Calu3 (cell line): ENCODE measurements around the gene MKNK1. TPM values are rescaled to one million over a fixed set of nuclear protein-coding genes. Genes with fewer than 3 reads are reported as not detected.

Experiments
- BruUV-seq: library from RNA; stranded (reverse); fragments of 400-500 nt; replicated peaks from 2 replicates; lab custom pipeline; 2021; lab: Mats Ljungman, UMichigan
- CTCF ChIA-PET: fragments of 300-600 bp; sonication (Branson Sonifier 250); formaldehyde crosslinking; loops from one replicate; lab custom pipeline; 2022; ENCODE audit warnings: antibody characterized with exemption; lab: Charles Lee
- DNase-seq: peaks from one replicate; pipeline ENCODE4 v3.0.0; 2022
- H3K27ac Mint-ChIP-seq: one replicate; pipeline ENCODE4 v1.8.0; 2022; ENCODE audit warnings: mixed read lengths; ENCODE audit not compliant: unreplicated experiment
- H3K27me3 Mint-ChIP-seq: one replicate; pipeline ENCODE4 v1.8.0; 2022; ENCODE audit warnings: mixed read lengths; ENCODE audit not compliant: unreplicated experiment
- H3K36me3 Mint-ChIP-seq: one replicate; pipeline ENCODE4 v1.8.0; 2022; ENCODE audit warnings: mild to moderate bottlenecking, moderate library complexity, mixed read lengths; ENCODE audit not compliant: insufficient read depth, unreplicated experiment
- H3K4me1 Mint-ChIP-seq: one replicate; pipeline ENCODE4 v1.8.0; 2022; ENCODE audit warnings: mild to moderate bottlenecking, low read depth, mixed read lengths; ENCODE audit not compliant: unreplicated experiment
- H3K4me3 Mint-ChIP-seq: one replicate; pipeline ENCODE4 v1.8.0; 2022; ENCODE audit warnings: mild to moderate bottlenecking, low read depth, moderate library complexity, mixed read lengths; ENCODE audit not compliant: unreplicated experiment
- H3K9me3 Mint-ChIP-seq: one replicate; pipeline ENCODE4 v1.8.0; 2022; ENCODE audit warnings: low read depth, mixed read lengths; ENCODE audit not compliant: unreplicated experiment
- CTCF ChIP-seq: fragments of 200-600 bp; IDR thresholded peaks from one replicate; pipeline ENCODE4 v1.8.0; 2022; ENCODE audit warnings: antibody characterized with exemption; ENCODE audit not compliant: unreplicated experiment
- intact Hi-C: fragments of 100-400 bp; cut with micrococcal nuclease; formaldehyde crosslinking; loops from one replicate; pipeline ENCODE4 v1.10.0; 2022; ENCODE audit not compliant: unreplicated experiment
- total RNA-seq: library from RNA; stranded (reverse); gene quantifications from 2 replicates; pipeline ENCODE4 v1.2.3, GENCODE V29; 2022

MKNK1 gene
- total RNA-seq, 1 experiment from 2014 or later = 29.6 TPM

GRCh38 chr1:46532498-46533178 lies 71.4 kb downstream of the MKNK1 start:
- no peak overlapping the region for H3K27ac Mint-ChIP-seq
- TF ChIP-seq CTCF = peak; percentile 77
- intact Hi-C loops = loop anchor here (5.0 kb wide), 1 partner anchor 195 kb away; no protein-coding TSS in a partner anchor
- peak; percentile 84 for DNase-seq
- peaks cover 76% of the 10 kb centered on the region for H3K27me3 Mint-ChIP-seq
- H3K9me3 Mint-ChIP-seq = no peaks in the 10 kb centered on the region
- CTCF ChIA-PET = interaction anchor here (0.7 to 1.9 kb wide), 7 partner anchors 10 to 192 kb away, joined by 3 to 9 read pairs (median 4); partner anchors contain the start of gene MKNK1
- H3K4me1 Mint-ChIP-seq = peaks cover 34% of the 10 kb centered on the region
- no TSS peak for BruUV-seq
- peaks cover 10% of the 10 kb centered on the region for H3K36me3 Mint-ChIP-seq
- no peak overlapping the region for H3K4me3 Mint-ChIP-seq

GRCh38 chr1:46532095-46532494 lies 72.0 kb downstream of the MKNK1 start:
- TF ChIP-seq CTCF = no peak
- no peaks in the 10 kb centered on the region for H3K9me3 Mint-ChIP-seq
- peaks cover 39% of the 10 kb centered on the region for H3K4me1 Mint-ChIP-seq
- BruUV-seq = no TSS peak
- H3K27ac Mint-ChIP-seq = no peak overlapping the region
- DNase-seq = no peak
- CTCF ChIA-PET = no interaction called here
- intact Hi-C loops = loop anchor here (5.0 kb wide), 1 partner anchor 195 kb away; no protein-coding TSS in a partner anchor
- H3K36me3 Mint-ChIP-seq = peaks cover 10% of the 10 kb centered on the region
- H3K4me3 Mint-ChIP-seq = no peak overlapping the region
- H3K27me3 Mint-ChIP-seq = peaks cover 70% of the 10 kb centered on the region

GRCh38 chr1:46530791-46531409 lies 73.2 kb downstream of the MKNK1 start:
- no TSS peak for BruUV-seq
- intact Hi-C loops = loop anchor here (5.0 kb wide), 1 partner anchor 196 kb away; no protein-coding TSS in a partner anchor
- peaks cover 47% of the 10 kb centered on the region for H3K4me1 Mint-ChIP-seq
- peaks cover 58% of the 10 kb centered on the region for H3K27me3 Mint-ChIP-seq
- peaks cover 10% of the 10 kb centered on the region for H3K36me3 Mint-ChIP-seq
- no peak overlapping the region for H3K27ac Mint-ChIP-seq
- CTCF ChIA-PET = interaction anchor here (1.1 to 1.2 kb wide), 2 partner anchors 8 to 84 kb away, joined by 3 to 5 read pairs; no protein-coding TSS in a partner anchor
- H3K9me3 Mint-ChIP-seq = no peaks in the 10 kb centered on the region
- no peak overlapping the region for H3K4me3 Mint-ChIP-seq
- DNase-seq = peak; percentile 71
- TF ChIP-seq CTCF = peak; percentile 33

GRCh38 chr1:46530311-46530710 lies 73.8 kb downstream of the MKNK1 start:
- peaks cover 57% of the 10 kb centered on the region for H3K27me3 Mint-ChIP-seq
- no peak for DNase-seq
- H3K36me3 Mint-ChIP-seq = peaks cover 10% of the 10 kb centered on the region
- H3K27ac Mint-ChIP-seq = no peak overlapping the region
- no peak for TF ChIP-seq CTCF
- H3K4me3 Mint-ChIP-seq = no peak overlapping the region
- peaks cover 50% of the 10 kb centered on the region for H3K4me1 Mint-ChIP-seq
- H3K9me3 Mint-ChIP-seq = no peaks in the 10 kb centered on the region
- CTCF ChIA-PET = interaction anchor here (1.1 to 1.4 kb wide), 3 partner anchors 8 to 83 kb away, joined by 3 to 5 read pairs (median 3); no protein-coding TSS in a partner anchor
- no TSS peak for BruUV-seq
- intact Hi-C loops = loop anchor here (5.0 kb wide), 1 partner anchor 197 kb away; no protein-coding TSS in a partner anchor
